Skin of body (tissue), 2 donors: ENCODE measurements around the gene MCAT. TPM values are rescaled to one million over a fixed set of nuclear protein-coding genes. Genes with fewer than 3 reads are reported as not detected.

Experiments used
- DNase-seq: peaks from one replicate; lab custom pipeline; 2025; lab: John Stamatoyannopoulos, UW
- total RNA-seq: library from RNA; depleted of rRNA; stranded (reverse); fragments of >200 nt; gene quantifications from one replicate; pipeline ENCODE4 v1.2.3, GENCODE V29; 2014

Gene MCAT
- total RNA-seq, 1 donor from 2014 or later, result 8.7 TPM

- DNase-seq, result no peak
These were observed 29.0 kb upstream of the MCAT start for GRCh38 chr22:43172191-43172590.

GRCh38 chr22:43171607-43172006 is 28.4 kb upstream of the MCAT start:
- no peak for DNase-seq

- no peak for DNase-seq
These were observed 27.9 kb upstream of the MCAT start for GRCh38 chr22:43171019-43171491.

GRCh38 chr22:43170131-43170480 is 26.9 kb upstream of the MCAT start:
- no peak for DNase-seq

- DNase-seq, result no peak
These were observed 26.3 kb upstream of the MCAT start for GRCh38 chr22:43169310-43170130.

- DNase-seq, result no peak
These were observed 25.5 kb upstream of the MCAT start for GRCh38 chr22:43168471-43169309.

GRCh38 chr22:43167001-43167589 is 23.9 kb upstream of the MCAT start:
- no peak for DNase-seq

- DNase-seq, result no peak
These were observed 23.1 kb upstream of the MCAT start for GRCh38 chr22:43166132-43166930.

GRCh38 chr22:43164636-43165035 is 21.4 kb upstream of the MCAT start:
- DNase-seq, result no peak

GRCh38 chr22:43163241-43163795 is 20.1 kb upstream of the MCAT start:
- DNase-seq, result no peak

- no peak for DNase-seq
These were observed 19.4 kb upstream of the MCAT start for GRCh38 chr22:43162412-43163150.

- DNase-seq, result no peak
These were observed 17.4 kb upstream of the MCAT start for GRCh38 chr22:43160497-43161126.

- DNase-seq, result no peak
These were observed 16.4 kb upstream of the MCAT start for GRCh38 chr22:43159484-43160178.

GRCh38 chr22:43158778-43159483 is 15.7 kb upstream of the MCAT start:
- DNase-seq, result no peak

- DNase-seq, result no peak
These were observed 14.8 kb upstream of the MCAT start for GRCh38 chr22:43157874-43158546.

- no peak for DNase-seq
These were observed 13.2 kb upstream of the MCAT start for GRCh38 chr22:43156413-43156812.

- no peak for DNase-seq
These were observed 12.6 kb upstream of the MCAT start for GRCh38 chr22:43155789-43156188.
